KMS-11 (cell line): Measurements from ENCODE around the gene MAP3K9.

Experiments
- H2AFZ ChIP-seq: fragments of 200-600 bp; sonication (generic); 2 replicates; pipeline ENCODE4 v1.6.1; 2016; ENCODE audit warnings: antibody characterized with exemption, mixed run types, low read depth
- H3K27ac ChIP-seq: fragments of 200-600 bp; sonication (generic); 2 replicates; pipeline ENCODE4 v1.6.1; 2016; ENCODE audit warnings: mild to moderate bottlenecking, mixed run types
- H3K27me3 ChIP-seq: fragments of 200-600 bp; sonication (generic); 2 replicates; pipeline ENCODE4 v1.6.1; 2017; ENCODE audit warnings: mild to moderate bottlenecking, low read depth, mixed run types, moderate library complexity; ENCODE audit not compliant: insufficient read depth
- H3K36me3 ChIP-seq: fragments of 200-600 bp; sonication (generic); 2 replicates; pipeline ENCODE4 v1.6.1; 2017; ENCODE audit warnings: mild to moderate bottlenecking, mixed run types; ENCODE audit not compliant: insufficient read depth
- H3K4me1 ChIP-seq: fragments of 200-600 bp; sonication (generic); 2 replicates; pipeline ENCODE4 v1.6.1; 2016; ENCODE audit warnings: mild to moderate bottlenecking, low read depth, mixed run types; ENCODE audit not compliant: poor library complexity, severe bottlenecking
- H3K4me2 ChIP-seq: fragments of 200-600 bp; sonication (generic); 2 replicates; pipeline ENCODE4 v1.7.0; 2016; ENCODE audit warnings: mild to moderate bottlenecking, mixed run types
- H3K4me3 ChIP-seq: fragments of 200-600 bp; sonication (generic); IDR thresholded peaks from 2 replicates; pipeline ENCODE4 v1.6.1; 2017; ENCODE audit warnings: low read depth, low read length, mixed read lengths; ENCODE audit not compliant: insufficient read depth
- H3K79me2 ChIP-seq: fragments of 200-600 bp; sonication (generic); 2 replicates; pipeline ENCODE4 v1.6.1; 2016; ENCODE audit warnings: low read depth, mixed run types; ENCODE audit not compliant: insufficient read depth
- H3K9ac ChIP-seq: fragments of 200-600 bp; sonication (generic); 2 replicates; pipeline ENCODE4 v1.6.1; 2016; ENCODE audit warnings: mild to moderate bottlenecking, mixed run types
- H4K20me1 ChIP-seq: fragments of 200-600 bp; sonication (generic); 2 replicates; pipeline ENCODE4 v1.6.1; 2016; ENCODE audit warnings: mild to moderate bottlenecking, mixed run types; ENCODE audit not compliant: insufficient read depth
- CTCF ChIP-seq: fragments of 200-600 bp; sonication (generic); conservative IDR thresholded peaks from 2 replicates; pipeline ENCODE4 v1.6.1; 2017; ENCODE audit warnings: low read depth, mild to moderate bottlenecking, antibody characterized with exemption, low read length, moderate library complexity, mixed read lengths

Gene MAP3K9

DNA sequence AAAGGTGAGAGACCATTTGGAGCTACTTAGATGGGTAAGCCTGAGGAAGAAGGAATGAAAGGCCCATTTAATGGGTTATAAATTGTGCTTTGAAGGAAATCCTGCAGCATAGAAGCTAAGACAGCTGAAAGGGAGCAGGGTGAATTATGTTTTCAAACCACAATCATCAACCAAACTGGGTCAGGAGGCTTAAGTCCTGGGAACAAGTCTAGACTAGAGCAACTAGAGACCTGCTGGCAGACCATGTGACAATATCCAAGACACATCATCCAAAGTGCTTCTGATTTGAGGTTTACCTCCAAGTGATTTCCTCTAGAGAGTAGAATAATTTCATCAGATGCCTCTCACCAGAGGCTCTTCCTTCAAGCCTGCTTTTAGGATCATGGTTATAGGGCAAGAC is 53.7 kb downstream of the MAP3K9 start:
- no peak overlapping the region for H3K4me2 ChIP-seq
- no peaks in the 10 kb centered on the region for H3K4me1 ChIP-seq
- H3K79me2 ChIP-seq = no peaks in the 10 kb centered on the region
- no peaks in the 10 kb centered on the region for H4K20me1 ChIP-seq
- TF ChIP-seq CTCF = no peak
- H3K27ac ChIP-seq = no peak overlapping the region
- H2AFZ ChIP-seq = no peak overlapping the region
- no peaks in the 10 kb centered on the region for H3K27me3 ChIP-seq
- H3K9ac ChIP-seq = no peak overlapping the region
- no peak overlapping the region for H3K4me3 ChIP-seq
- no peaks in the 10 kb centered on the region for H3K36me3 ChIP-seq

- H3K27ac ChIP-seq = no peak overlapping the region
Observed at GRCh38 chr14:70754991-70755390, 54.3 kb downstream of the MAP3K9 start.

DNA sequence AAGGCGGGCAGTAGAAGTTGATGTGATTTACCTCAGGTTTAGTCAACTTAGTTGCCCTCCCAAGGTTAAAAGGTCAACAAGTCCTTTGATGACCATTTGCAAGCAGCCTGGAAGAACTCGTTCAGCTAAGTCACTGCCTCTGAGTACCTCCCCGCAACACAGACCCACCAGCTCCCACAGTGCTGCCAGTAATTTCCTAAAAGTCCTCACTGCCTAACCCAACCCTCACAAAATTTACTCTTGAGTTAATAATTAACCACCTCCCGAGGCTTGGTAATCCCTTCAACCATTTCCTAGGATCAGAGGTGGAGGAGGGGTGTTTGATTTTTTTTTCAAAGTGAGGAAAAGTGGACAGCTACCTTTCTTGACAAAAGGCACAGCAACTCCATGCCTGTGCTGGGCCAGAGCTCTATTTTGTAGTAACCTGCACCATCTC is 55.8 kb downstream of the MAP3K9 start:
- H3K4me1 ChIP-seq = no peaks in the 10 kb centered on the region
- no peak overlapping the region for H2AFZ ChIP-seq
- no peak overlapping the region for H3K4me2 ChIP-seq
- H3K36me3 ChIP-seq = no peaks in the 10 kb centered on the region
- H3K79me2 ChIP-seq = no peaks in the 10 kb centered on the region
- no peaks in the 10 kb centered on the region for H4K20me1 ChIP-seq
- TF ChIP-seq CTCF = no peak
- no peak overlapping the region for H3K4me3 ChIP-seq
- H3K9ac ChIP-seq = no peak overlapping the region
- no peak overlapping the region for H3K27ac ChIP-seq
- H3K27me3 ChIP-seq = no peaks in the 10 kb centered on the region

More at GRCh38 chr14:70754991-70755390, 54.3 kb downstream of the MAP3K9 start:
- Histone ChIP-seq H3K4me2 (no peak overlapping the region), H3K27me3 (no peaks in the 10 kb centered on the region), H3K4me3 (no peak overlapping the region), H2AFZ (no peak overlapping the region), H3K79me2 (no peaks in the 10 kb centered on the region), H3K9ac (no peak overlapping the region), H3K36me3 (no peaks in the 10 kb centered on the region), H3K4me1 (no peaks in the 10 kb centered on the region), H4K20me1 (no peaks in the 10 kb centered on the region)
- no peak for TF ChIP-seq CTCF

- Histone ChIP-seq H3K27me3 (no peaks in the 10 kb centered on the region), H3K4me2 (no peak overlapping the region), H3K4me1 (no peaks in the 10 kb centered on the region), H2AFZ (no peak overlapping the region), H4K20me1 (no peaks in the 10 kb centered on the region), H3K27ac (no peak overlapping the region), H3K4me3 (no peak overlapping the region), H3K9ac (no peak overlapping the region), H3K79me2 (no peaks in the 10 kb centered on the region), H3K36me3 (no peaks in the 10 kb centered on the region)
- TF ChIP-seq CTCF = no peak
Observed at GRCh38 chr14:70748422-70748821, 60.9 kb downstream of the MAP3K9 start.
